ENCODE data around the gene ITGBL1.

Gene ITGBL1

DNA sequence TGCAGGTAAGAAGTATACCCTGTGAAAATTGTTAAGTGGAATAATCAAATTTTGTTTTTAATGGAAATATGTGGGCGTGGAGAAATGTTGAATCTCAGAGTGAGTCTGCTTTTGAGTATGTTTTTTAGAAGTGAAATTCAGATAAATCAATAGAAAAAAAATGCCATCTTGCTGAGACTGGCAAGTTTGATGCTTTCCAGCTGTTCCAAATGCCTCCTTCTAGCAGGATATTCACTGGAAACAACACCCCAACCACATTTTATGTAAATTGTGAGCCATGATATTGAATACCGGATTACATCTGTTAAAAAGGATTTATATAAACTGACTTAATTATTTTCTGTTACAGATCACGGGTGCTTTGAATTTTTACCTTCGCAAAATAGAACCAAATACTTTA is 115.4 kb downstream of the ITGBL1 start:
- TF ChIP-seq ZNF600 (tag by site-specific recombination; IDR thresholded peaks at IDR 0.05) (no peak), ZNF157 (tag by site-specific recombination; IDR thresholded peaks at IDR 0.05) (no peak), ZNF292 (tag by site-specific recombination; IDR thresholded peaks at IDR 0.05; ENCODE audit: borderline replicate concordance, low read depth) (no peak), ZXDB (tag by site-specific recombination; IDR thresholded peaks at IDR 0.05) (no peak), SALL2 (tag by site-specific recombination; IDR thresholded peaks at IDR 0.05; ENCODE audit: borderline replicate concordance) (no peak), ZNF2 (tag by site-specific recombination; IDR thresholded peaks at IDR 0.05) (no peak), KLF7 (tag by site-specific recombination; IDR thresholded peaks at IDR 0.05; ENCODE audit: borderline replicate concordance) (no peak), ZNF239 (tag by site-specific recombination; IDR thresholded peaks at IDR 0.05) (no peak), ZNF558 (tag by site-specific recombination; IDR thresholded peaks at IDR 0.05) (no peak), ZNF473 (tag by site-specific recombination; IDR thresholded peaks at IDR 0.05) (no peak), FEZF1 (tag by site-specific recombination; IDR thresholded peaks at IDR 0.05) (no peak), MEIS1 (CRISPR knock-in tag; IDR thresholded peaks at IDR 0.05; ENCODE audit: borderline replicate concordance) (no peak), ZNF76 (tag by site-specific recombination; IDR thresholded peaks at IDR 0.05; ENCODE audit: borderline replicate concordance, low read depth) (no peak)
- TF ChIP-seq, protein P1, sequence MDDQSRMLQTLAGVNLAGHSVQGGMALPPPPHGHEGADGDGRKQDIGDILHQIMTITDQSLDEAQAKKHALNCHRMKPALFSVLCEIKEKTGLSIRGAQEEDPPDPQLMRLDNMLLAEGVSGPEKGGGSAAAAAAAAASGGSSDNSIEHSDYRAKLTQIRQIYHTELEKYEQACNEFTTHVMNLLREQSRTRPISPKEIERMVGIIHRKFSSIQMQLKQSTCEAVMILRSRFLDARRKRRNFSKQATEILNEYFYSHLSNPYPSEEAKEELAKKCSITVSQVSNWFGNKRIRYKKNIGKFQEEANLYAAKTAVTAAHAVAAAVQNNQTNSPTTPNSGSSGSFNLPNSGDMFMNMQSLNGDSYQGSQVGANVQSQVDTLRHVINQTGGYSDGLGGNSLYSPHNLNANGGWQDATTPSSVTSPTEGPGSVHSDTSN (CRISPR knock-in tag; IDR thresholded peaks at IDR 0.05) = no peak
- TF ChIP-seq, protein P2, sequence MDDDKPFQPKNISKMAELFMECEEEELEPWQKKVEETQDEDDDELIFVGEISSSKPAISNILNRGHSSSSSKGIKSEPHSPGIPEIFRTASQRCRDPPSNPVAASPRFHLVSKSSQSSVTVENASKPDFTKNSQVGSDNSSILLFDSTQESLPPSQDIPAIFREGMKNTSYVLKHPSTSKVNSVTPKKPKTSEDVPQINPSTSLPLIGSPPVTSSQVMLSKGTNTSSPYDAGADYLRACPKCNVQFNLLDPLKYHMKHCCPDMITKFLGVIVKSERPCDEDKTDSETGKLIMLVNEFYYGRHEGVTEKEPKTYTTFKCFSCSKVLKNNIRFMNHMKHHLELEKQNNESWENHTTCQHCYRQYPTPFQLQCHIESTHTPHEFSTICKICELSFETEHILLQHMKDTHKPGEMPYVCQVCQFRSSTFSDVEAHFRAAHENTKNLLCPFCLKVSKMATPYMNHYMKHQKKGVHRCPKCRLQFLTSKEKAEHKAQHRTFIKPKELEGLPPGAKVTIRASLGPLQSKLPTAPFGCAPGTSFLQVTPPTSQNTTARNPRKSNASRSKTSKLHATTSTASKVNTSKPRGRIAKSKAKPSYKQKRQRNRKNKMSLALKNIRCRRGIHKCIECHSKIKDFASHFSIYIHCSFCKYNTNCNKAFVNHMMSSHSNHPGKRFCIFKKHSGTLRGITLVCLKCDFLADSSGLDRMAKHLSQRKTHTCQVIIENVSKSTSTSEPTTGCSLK (tag by site-specific recombination; IDR thresholded peaks at IDR 0.05) = no peak
- TF ChIP-seq, protein P3, sequence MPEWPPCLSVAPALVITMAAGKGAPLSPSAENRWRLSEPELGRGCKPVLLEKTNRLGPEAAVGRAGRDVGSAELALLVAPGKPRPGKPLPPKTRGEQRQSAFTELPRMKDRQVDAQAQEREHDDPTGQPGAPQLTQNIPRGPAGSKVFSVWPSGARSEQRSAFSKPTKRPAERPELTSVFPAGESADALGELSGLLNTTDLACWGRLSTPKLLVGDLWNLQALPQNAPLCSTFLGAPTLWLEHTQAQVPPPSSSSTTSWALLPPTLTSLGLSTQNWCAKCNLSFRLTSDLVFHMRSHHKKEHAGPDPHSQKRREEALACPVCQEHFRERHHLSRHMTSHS (tag by site-specific recombination; IDR thresholded peaks at IDR 0.05) = no peak
- Histone ChIP-seq H3K4me1 (ENCODE audit: control insufficient read depth, insufficient read depth, low read length) (no peaks in the 10 kb centered on the region), H3K27ac (ENCODE audit: extremely low read depth, low read depth, low read length) (no peak overlapping the region), H3K4me3 (ENCODE audit: low read depth, low read length) (no peak overlapping the region), H3K36me3 (ENCODE audit: control insufficient read depth in 2 of 2, insufficient read depth in 1 of 2, low read length in 2 of 2) (no peaks in the 10 kb centered on the region), H3K9me3 (ENCODE audit: control insufficient read depth, insufficient read depth, low read depth, low read length) (no peaks in the 10 kb centered on the region)
- POLR2A ChIA-PET = no interaction called here
- CTCF ChIA-PET = interaction anchor here (0.7 kb wide), 2 partner anchors 375 to 423 kb away, joined by 3 to 4 read pairs; no protein-coding TSS in a partner anchor

DNA sequence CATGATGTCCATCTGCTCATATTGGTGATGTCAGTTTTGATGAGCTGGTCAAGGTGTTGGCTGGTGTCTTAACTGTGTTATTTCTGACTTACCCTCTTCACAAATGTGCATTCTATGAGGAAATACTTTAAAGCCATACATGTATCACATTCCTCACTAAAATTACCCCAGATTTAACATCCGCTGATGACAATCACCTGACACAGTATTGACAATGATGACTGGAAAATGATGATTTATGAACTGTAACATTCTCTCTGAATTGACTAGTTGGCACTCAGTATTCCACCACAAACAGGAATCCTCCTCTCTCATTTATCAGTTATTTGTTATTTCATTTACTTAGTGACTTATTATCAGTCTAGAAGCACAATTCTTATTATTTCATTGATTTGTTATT is 117.3 kb downstream of the ITGBL1 start:
- ChIA-PET CTCF (interaction anchor here (0.6 kb wide), 1 partner anchor 11 kb away, joined by 3 read pairs; no protein-coding TSS in a partner anchor), POLR2A (no interaction called here)
- H3K36me3 ChIP-seq (ENCODE audit: control insufficient read depth in 2 of 2, insufficient read depth in 1 of 2, low read length in 2 of 2) = no peaks in the 10 kb centered on the region
- no peak overlapping the region for H3K4me3 ChIP-seq (ENCODE audit: low read depth, low read length)
- H3K27ac ChIP-seq (ENCODE audit: extremely low read depth, low read depth, low read length) = no peak overlapping the region
- H3K9me3 ChIP-seq (ENCODE audit: control insufficient read depth, insufficient read depth, low read depth, low read length) = no peaks in the 10 kb centered on the region
- TF ChIP-seq HOXD13 (CRISPR knock-in tag; IDR thresholded peaks at IDR 0.05; ENCODE audit: borderline replicate concordance) (no peak), GLI2 (tag by site-specific recombination; IDR thresholded peaks at IDR 0.05; ENCODE audit: borderline replicate concordance, low read depth) (no peak), ZNF785 (tag by site-specific recombination; IDR thresholded peaks at IDR 0.05) (no peak), ZNF391 (tag by site-specific recombination; IDR thresholded peaks at IDR 0.05; ENCODE audit: borderline replicate concordance, low read depth) (no peak), ZNF76 (tag by site-specific recombination; IDR thresholded peaks at IDR 0.05; ENCODE audit: borderline replicate concordance, low read depth) (no peak), ZNF510 (tag by site-specific recombination; IDR thresholded peaks at IDR 0.05; ENCODE audit: insufficient replicate concordance) (no peak)
- no peaks in the 10 kb centered on the region for H3K4me1 ChIP-seq (ENCODE audit: control insufficient read depth, insufficient read depth, low read length)

Measured in HEK293 (cell line).